Activated CD4-positive, alpha-beta T cell treated with anti-CD3 and anti-CD28 coated beads, Interleukin-2, amount 50 U/mL, for 4 hours (primary cell): Measurements from ENCODE around the gene ARFIP2.

Experiments
- DNase-seq, 2 experiments: peaks; one replicate each; pipeline ENCODE4 v3.0.0-alpha.2; 2020

Gene ARFIP2

DNA sequence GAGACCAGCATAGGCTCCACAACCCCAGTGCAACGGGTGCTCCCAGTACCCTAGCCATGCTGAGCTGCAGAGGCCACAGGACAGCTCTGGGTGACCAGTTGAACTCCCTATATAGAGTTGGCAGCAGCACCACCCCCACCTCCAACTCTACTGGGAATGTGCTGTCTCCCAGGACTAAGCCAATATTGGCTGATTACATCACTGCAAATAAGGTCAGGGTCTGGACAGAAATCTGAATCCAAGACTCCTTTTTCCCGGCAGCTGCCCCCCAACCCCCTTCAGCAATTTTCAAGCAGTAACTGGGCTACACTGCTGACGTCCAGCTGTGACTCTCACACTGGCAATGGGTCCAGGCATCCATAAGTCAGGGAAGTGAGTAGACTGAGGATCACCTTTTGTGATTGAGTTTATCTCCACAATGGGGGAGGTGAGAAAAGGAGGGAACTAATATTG lies 40.2 kb downstream of the ARFIP2 start, which contains the start of gene HPX:
Gene HPX, minus strand, starts transcription at position 82 of the 453 bp plus-strand sequence. Its CDS starts 24 bp downstream, at position 58.
- no peak for DNase-seq

DNA sequence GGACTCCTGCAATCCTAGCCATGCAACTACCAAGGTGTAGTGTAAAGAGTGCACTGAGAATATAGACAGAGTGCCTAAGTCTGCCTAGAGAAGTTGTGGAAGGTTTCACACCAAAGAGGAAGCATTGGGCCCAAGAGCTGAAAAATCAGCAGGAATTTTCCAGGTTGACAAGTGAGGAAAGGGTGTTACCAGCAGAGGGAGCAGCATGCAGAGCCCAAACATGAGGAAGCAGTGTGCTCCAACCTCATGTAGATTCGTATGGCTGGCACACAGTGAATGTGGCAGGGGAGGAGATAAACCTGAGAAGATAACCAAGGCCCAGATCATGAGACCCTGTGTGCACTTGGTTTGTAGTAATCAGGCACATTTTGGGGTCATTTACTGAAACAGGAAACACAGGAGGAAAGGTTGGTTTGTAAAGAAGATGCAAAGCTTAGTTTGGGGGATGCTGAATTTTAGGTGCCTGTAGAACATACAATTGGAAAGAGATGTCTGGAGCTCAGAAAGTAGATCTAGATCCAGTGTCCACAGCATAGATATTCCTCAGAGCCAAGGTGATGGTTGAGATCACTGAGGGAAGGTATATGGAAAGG lies 42.1 kb downstream of the ARFIP2 start:
- peak; percentile 14 to 30 for DNase-seq

DNA sequence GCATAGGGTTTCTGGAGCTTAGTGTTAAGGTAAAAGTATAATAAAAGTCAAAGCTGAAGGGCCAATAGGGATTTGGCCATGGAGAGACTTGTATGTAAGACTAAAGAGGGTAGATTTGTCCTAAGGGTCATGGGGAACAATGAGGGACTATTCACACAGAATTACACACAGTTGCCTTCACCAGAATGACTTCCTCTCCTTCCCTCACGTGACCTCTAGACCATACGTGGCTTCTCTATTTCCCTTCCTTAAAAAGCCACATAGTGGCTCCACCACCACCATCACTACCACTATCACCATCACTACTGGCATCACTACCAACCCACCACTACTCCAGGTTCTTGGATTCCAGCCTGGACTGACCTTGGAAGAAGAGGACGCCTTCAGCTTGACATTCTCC lies 43.1 kb downstream of the ARFIP2 start:
- DNase-seq: no peak

DNA sequence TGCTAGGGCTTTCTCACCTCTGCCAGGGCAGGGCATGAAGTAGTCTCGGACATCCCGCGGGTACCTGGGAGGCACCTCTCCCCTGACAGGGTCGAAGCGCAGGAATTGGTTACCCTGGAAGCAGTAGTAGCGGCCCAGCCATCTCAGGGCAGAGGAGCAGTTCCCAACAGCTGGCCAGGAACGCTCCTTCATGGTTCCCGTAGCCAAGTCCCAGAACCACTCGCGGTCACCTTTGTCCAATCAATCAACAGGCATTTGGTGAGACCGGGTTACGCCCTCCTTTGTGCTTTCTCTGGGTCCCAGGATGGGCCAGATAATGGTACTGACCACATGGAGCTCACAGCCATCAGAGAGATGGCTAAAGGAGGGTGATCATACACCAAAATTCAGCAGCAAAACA lies 43.7 kb downstream of the ARFIP2 start:
- DNase-seq: no peak

DNA sequence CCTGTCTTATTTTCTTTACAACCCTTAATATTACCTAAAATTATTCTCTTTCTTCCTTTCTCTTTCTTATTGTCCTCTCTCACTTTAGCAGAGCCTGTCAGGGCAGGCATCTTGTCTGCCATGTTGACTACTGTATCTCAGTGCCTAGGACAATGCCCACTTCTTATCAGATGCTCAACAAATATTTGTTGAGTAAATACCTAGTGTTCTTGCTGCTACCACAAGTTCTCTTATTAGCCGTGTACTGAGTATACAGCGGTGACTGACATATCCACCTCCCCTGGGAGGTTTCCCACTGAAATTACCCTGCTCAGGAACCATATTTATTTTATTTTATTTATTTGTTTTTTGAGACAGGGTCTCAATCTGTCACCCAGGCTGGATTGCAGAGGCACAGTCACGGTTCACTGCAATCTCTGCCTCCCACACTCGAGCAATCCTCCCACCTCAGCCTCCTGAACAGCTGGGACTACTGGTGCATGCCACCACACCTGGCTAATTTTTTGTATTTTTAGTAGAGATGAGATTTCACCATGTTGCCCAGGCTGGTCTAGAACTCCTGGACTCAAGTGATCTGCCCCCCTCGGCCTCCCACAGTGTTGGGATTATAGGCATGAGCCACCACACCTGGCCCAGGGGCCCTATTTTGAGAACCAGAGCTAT lies 47.0 kb downstream of the ARFIP2 start:
- no peak for DNase-seq

DNA sequence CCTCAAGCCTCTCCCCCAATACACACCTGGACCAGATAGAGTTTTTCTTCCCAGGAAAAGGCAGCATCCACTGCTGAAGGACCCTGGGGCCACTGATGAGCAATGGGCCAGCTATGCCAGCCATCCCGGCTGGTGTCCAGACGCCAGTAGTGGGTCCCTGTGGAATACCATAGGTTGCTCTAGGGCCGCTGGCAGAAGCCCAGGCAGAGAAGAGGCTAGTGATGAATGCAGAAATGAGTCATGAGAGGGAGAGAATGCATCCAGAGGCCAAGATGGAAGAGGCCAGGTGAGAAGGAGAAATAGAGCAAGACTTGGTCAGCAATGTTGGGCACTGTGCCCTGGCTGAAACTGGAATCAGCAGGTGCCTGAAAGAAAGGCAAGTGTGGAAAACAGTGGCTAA lies 49.3 kb downstream of the ARFIP2 start:
- DNase-seq: no peak

DNA sequence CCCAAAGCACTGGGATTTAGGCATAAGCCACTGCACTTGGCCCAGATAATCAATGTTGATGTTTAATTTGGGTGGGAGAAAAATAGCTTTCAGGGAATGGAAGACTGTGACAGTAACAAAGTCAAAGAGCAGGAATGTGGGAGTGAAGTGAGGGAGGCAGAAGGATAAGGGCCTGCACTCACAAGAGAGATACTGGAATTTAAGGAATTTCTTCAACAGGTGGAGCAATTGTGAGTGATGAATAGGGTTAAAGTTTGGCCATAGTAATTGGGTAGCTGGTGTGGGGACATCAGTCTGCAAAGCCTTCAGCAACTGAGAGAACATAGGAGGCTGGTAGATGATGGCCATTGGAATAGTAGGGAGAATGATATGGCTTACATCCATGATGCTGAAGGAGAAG lies 53.6 kb downstream of the ARFIP2 start:
- DNase-seq: no peak
